HG03045 (cell line): Measurements from ENCODE around the gene NEU1.

Experiments
- ATAC-seq: cut with Tn5 transposase; IDR thresholded peaks from one replicate; pipeline ENCODE4 v1.9.1; 2021; ENCODE audit warnings: mild to moderate bottlenecking, moderate library complexity; ENCODE audit not compliant: unreplicated experiment

Gene NEU1

DNA sequence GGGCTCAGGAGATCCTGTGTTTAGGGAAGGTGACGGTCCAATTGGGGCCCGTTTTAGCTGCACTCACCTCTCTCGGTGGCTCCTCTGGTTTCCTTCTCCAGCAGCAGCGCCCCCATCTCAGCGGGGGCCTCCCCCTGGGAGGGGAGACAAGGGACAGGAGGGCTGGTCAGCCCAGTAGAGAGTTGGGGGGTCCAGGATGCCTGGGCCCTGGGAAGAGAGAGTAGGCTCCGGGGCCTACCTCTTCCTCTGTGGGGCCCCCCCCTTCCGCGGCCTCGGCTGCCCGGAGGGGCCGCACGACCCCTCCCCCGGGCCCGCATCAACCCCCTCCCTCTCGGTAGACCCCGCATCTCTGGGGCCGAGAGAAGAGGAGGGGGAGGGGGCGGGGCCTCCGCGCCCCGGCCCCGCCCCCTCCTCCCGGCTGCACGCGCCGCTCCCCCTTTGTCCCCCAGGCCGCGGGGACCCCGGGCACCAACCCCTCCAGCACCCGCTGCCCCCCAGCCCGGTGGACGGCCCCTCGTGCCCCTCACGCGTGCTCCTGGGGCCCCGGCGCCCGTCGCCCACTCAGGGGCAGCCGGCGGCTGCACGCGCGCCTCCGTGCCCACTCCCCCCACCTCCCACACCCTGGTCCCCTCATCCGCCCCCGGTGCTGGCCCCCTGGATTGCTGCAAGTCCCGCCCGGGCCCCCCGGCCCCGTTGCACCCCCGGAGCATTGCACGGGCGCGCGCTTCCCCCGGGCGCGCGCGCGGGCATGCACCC lies 34.4 kb upstream of the NEU1 start:
- ATAC-seq: no peak

DNA sequence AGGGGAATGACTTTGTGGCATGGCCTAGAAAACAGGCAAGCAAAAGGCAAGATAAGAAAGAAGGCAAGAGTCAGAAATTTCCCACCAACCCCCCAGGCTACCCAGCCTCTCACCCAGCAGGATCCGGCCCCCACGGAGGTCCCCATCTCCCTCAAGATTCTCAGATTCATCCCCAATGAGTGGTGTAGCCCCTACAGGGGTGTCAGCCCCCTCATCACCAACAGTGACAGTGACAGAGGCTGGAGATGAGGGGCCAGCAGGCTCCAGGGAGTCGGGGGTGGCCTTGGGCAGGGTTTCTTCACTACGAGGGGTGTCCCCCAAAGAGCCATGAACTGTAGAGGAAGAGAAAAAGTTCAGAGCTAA lies 33.9 kb upstream of the NEU1 start:
- no peak for ATAC-seq

DNA sequence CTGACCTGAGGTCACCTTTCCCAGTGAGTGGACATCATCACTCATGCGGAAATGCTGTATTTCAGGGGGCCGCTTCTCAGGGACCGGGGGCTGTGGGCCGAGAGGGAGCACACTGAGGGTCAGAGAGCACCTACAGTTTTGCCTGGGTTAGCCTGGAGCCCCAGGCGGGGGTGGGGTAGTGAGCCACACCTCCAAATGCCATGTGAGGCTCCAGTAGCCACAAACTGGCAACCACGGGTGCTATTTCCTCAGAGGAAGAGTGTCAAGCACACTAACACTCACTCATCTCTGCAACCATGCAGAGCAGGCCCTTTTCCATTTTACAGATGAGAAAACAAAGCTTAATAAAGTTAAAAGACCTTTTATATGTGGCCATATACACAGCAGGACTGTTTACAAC lies 30.2 kb upstream of the NEU1 start:
- ATAC-seq: no peak

DNA sequence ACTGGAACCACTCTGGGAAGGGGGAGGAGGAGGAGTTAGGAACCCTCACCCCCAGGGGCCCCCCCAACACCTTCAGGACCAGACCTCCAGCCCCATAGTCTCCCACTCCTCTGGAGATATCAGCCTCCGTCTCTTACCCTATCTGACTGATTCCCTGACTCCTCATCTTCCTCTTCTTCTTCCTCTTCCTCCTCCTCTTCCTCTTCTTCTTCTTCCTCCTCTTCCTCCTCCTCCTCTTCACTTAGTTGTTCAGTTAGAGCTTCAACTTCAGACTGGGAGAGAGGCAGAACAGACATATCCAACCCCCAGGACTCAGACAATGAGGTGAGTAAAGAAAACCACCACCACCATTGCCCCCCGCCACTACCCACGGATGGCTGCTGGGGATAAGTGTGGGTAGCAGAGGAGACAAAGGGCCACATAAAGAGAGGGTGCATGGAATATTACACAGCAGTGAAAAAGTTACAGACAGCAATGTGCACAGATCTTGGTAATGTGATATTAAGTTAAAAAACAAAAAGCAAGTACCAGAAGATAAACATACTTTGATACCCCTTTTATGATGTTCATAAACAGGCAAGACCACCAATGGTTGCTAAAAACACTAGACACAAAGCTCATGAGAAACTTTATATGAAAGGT lies 26.8 kb upstream of the NEU1 start:
- no peak for ATAC-seq

DNA sequence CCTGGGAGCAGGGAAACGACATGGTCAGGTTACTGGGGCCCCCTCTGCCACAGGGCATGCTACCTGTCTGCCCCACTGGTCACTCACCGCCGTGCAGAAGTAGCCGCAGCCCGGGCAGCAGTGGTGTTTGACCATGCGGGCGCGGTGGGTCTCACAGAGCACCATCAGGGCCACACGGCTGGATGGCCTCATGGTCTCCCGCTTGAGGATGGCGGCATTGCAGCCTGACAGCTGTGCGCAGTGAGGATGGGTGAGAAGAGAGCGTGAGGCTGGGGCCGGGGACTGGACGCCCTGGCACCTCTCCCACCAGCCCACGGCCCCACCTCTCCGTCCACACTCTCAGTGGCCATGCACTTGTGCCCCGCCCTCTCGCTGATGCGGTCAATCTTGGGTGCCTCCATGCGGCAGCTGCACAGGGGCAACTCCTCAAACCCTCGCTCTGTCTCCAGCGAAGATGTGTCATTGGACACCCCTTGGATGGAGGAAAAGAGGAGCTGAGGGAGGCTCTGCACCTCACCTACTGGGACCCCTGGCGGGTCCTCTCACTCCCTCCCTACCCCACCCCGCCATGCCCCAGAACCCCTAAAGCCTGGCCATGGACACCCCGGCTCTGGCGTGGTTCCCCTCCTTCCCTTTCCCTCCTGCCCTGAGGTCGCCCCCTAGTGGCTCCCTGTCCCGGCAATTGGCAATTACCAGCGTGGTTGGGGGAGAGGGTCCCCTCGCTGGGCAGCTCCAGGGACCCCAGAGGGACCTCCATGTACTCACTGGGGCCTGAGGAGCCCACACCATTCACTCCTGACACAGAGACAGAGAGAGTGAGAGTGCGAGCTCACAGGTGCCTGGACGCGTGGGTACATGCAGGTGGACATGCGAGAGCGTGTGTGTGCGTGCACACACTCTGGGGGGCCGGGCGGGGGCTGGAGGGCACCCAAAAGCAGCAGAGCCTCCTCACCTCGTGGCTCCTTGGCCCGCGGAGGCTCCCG lies 25.9 kb upstream of the NEU1 start:
- ATAC-seq: no peak

DNA sequence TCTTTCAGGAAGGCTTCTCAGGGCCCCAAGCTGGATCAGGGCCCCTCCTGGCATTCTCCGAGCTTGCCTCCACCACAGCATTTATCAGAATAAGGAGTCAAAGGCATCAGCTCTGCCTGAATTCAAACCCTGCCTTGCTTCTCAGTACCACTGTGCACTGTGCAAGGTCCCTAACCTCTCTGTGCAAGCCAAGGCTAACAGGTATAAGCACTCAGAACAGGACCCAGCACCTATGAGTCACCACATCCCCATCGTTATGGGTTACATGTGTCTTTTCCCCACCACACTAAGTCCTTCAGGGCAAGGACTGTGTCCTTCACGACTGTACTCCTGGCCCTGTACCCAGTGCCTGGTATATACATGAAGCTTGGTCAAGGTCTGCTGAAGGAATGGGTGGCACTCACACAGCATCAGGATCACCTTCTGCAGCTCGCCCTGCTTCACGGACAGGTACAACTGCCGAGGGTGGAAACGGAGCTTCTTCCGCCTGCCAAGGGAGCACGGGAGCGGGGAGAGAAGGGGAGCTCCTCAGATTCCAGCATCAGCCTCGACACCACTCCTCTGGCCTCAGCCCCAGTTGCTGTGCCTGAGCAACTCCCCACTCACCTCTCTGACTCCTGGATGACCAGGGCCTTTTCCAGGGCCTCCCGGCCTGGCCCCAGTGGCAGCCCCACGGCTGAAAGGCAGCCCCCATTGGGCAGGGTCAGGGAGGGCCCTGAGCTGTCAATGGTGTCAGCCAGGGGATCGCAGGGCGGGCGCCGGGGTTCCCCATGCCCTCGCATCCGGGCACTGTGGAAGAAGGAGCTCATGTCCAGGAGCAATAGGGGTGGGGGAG lies 24.8 kb upstream of the NEU1 start:
- ATAC-seq: no peak

DNA sequence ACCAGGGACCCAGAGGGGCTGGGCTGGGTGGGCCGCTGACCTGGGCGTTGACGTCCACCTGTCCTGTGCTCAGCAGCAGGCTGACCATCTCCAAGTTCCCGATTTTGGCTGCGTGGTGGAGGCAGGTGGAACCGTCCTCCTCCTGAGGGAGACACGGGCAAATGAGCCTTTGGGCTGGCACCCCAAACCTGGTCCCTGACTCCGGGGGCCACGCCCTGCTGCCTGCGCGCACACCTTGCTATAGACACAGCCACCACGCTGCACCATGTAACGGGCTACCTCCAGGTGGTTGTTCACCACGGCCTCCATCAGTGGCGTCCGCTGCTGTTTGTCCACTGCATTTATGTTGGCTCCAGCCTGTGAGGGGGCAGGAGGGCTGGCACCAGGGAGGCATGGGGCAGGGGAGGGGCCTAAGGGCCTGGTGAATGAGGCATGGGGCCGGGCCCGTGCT lies 23.9 kb upstream of the NEU1 start:
- ATAC-seq: no peak

DNA sequence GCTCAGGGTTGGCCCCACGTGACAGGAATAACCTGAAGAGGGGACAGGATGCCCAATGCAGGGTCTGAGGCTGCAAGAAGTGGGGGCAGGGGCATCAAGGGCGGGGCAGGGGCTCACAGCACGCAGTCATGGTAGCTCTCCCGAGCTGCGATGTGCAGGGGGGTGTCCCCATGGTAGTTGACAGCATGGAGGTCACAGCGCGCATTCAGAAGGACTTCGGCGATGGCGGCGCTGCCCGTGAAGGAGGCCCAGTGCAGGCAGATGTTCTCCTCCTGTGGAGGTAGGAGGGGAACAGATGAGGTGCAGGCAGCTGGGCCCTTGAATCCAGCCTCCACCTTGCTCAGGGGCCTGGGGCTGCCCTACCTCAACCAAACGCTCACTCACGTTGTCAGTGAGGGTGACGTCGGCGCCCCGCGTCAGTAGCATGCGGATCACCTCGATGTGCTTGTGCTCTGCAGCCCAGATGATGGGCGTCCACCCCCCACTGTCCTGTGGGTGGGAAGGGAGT lies 22.0 kb upstream of the NEU1 start:
- ATAC-seq: no peak

DNA sequence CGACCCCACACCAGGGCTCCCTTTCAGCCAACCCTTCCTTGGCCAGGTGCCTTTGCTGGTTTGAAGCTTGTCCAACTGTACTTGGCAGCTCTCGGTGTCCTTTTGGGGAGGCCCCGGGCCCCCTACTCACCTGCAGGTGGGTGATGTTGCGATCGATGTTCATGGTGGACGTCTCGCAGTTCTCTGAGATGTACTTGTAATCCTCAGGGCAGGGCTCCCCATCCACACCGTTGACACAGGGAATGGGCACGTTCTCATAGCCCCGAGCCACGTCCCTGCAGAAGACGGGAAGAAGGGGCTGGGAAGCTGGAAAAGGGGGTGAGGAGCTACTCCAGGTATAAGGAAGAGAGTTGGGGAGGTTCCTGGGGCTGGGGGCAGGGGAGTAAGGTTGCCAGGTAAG lies 21.1 kb upstream of the NEU1 start:
- no peak for ATAC-seq

DNA sequence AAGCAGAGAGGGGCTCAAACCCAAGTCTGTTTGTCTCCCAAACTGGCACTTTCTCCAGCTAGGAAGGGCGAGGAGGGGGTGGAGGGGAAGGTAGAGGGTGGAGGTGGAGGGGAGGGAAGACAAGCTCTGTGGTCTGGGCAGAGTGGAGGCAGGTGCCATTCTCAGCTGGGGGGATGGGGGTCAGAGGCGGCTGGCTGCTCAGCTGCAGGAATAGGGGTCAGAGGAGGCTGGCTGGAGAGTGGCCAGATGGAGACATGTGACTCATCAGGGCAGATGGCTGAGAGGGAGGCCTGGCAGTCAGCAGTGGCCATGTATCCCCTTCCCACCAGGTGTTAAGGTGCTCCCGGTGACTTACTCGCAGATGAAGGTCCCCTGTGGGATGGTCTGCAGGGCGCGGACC lies 19.7 kb upstream of the NEU1 start:
- ATAC-seq: no peak

DNA sequence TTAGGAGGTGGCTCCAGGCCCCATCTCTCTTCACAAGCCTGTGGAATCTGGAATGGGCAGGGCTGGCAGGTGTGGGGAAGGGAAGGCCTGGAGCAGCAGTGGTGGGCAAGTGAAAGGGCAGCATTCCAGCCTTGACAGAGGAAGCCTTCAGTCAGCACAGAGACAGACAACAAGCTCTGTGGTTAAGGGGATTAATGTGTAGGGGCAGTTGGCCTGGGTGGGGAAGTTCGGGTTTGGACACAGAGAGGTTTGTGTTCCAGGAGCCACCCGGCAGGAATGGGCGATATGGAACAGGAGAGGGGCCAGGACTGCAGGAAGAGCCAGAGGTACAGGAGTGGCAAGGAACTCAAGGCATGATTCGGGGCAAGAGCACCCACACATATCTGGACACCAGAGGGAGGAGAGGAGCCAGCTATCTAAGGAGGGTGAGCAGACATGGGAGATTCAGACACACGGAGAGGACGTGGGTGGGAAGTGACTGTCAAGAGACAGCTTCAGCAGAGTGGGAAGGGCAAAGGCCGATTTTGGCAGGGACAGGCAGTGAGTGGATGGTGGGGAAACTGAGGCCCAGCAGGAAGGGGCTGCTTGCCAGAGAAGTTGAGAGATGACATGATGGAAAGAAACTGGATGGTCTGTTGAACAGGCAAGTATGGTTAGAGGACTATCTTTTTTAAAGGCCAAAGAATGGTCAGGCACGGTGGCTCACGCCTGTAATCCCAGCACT lies 18.7 kb upstream of the NEU1 start:
- ATAC-seq: no peak

DNA sequence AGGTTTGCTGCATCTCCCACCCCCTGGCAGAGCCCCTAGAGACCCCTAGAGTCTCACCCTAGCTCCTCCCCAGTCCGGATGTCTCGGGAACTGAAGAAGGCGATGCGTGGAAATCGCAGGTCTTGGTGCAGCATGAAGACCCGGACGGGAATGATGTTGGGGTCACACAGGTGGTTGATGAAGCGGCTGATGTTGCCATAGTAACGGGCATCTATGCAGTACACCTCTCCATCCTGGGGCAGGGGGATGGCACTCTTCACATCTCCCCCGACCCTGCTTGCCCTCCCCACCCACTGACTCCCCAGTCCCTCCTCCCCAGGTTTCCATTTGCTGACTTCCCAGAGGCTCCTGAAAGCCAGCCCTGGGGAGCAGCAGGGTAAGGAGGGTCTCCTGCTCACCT lies 18.0 kb upstream of the NEU1 start:
- ATAC-seq: no peak

DNA sequence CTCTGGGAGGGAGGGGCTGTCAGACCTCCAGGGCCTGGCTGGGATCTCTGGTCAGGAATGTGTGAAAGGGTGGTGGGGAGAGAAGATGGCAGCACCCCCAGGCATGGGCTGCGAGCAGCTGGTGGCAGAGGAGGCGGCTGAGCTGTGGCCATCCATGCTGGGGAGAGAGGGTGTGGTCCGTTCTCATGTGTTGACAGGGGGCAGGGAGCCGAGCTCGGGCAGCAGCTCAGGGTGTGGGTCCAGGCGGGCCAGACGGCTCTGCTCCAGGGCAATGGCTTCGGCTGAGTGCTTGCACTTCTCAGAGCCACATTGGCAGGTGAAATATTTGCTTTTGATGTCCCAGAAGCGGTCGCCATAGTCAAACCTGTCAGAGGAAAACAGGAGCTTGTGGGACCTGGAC lies 17.3 kb upstream of the NEU1 start:
- no peak for ATAC-seq

DNA sequence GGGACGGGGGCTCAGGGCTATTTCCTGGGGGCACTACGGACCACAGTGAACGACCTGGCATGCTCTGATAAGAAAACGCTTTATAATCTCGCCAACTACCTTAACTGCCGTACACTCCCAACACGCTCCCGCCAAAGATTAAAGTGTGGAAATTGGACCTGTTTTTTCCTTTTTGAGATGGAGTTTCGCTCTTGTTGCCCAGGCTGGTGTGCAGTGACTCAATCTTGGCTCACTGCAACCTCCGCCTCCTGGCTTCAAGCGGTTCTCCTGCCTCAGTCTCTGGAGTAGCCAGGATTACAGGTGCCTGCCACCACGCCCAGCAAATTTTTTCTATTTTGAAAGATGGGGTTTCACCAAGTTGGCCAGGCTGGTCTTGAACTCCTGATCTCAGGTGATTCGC lies 16.5 kb upstream of the NEU1 start:
- no peak for ATAC-seq

DNA sequence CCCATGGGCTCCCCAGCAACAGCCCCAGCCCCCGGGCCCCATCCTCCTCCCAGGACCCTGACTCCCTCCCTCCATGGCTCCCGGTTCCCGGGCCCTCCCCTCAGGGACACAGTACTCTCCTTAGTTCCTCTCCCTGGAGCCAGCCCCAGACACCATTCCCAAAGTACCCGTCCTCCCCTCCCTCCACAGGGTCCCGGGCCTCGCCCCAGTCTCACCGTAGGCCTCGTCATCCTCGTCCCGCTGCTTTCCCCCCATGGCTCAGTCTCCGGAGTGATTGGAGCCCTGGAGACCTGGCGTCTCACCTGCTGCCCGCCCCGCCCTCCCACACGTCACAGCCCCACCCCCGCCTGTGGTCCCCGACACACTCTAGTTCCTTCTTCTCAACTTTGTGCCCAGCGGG lies 16.1 kb upstream of the NEU1 start, which contains the start of gene SLC44A4:
SLC44A4 (minus strand) TSS at position 272 of the 400 bp plus-strand sequence; CDS start at position 255, 17 bp downstream.
- ATAC-seq: no peak

DNA sequence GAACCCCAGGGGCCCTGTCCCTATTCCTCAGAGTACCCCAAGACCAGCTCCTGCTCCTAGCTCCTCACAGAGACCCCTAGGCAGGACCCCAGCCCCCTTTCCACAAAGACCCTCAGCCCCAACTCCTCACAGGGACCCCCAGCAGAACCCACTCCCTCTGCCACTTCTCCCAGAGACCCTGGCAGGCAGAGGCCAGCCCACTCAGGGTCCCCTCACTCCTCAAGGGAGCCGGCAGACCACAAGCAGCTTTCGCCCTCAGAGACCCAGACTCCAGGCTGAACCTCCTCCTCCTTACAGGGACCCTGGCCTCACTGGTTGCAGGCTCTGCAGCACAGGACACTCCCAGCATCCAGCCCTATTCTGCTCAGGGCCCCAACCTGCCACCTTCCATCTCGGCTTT lies 15.6 kb upstream of the NEU1 start:
- ATAC-seq: no peak

DNA sequence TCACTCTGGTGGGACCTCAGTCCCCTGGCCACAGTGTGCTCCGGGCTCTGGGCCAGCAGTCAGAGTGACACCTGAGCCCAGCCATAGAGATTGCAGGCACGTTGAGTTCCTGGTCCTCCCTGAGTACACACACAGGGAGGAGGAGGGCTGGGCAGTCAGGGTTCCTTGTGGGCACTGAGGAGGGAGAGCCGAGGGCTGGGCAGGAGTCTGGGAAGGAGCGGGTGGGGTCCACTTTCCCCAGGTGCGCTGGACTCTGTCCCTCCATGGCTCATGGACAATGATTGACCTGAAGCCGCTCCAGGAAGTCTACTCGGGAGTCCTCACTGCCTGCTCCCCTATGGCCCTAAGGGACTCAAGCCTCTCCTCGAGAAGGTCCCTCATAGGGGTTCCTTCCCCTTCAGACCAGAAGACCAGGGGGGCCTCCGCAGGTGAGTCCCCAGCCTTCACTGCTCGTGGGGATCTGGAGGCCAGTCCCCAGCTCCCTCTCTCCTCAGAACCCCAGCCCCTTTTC lies 15.1 kb upstream of the NEU1 start:
- ATAC-seq: no peak

DNA sequence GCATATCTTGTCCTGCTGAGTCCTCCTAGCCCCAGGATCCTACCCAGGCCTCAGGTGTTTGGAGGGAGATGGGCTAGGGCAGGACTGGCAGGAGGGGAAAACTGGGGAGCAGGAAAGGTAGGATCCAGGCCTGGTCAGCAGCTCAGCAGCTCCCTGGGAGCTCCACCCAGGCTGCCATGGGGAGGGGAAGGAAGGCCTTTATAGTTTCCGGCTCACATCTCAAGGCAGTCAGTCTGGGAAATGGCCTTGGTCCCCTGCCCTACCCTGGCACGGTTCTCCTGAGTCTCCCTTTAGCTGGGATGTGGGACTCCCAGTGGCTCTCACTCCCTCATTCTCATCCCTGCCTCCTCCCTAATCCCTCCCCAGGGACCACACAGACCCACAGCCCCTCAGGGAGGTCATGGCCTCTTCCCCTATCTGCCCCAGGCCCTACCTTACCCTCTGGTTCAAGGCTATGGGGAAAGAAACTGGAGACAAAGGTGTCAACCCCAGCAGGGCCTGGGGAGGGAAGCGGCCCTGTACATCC lies 14.6 kb upstream of the NEU1 start:
- ATAC-seq: no peak

DNA sequence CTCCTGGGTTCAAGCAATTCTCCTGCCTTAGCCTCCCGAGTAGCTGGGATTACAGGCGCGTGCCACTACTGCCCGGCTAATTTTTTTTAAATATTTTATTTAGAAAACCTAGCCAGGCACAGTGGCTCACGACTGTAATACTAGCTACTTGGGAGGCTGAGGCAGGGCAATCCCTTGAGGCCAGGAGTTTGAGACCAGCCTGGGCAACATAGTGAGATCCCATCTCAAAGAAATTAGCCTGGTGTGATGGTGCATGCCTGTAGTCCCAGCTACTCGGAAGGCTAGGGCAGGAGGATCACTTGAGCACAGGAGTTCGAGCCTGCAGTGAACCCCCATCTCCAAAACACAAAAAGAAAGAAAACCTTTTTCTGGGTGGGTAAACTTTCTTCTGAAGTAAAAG lies 13.7 kb upstream of the NEU1 start:
- no peak for ATAC-seq
